IgD-negative memory B cell (primary cell): ENCODE results near the gene TBX6. TPM values are rescaled to one million over a fixed set of nuclear protein-coding genes. Genes with fewer than 3 reads are reported as not detected.

Source experiments
- H3K27ac Mint-ChIP-seq, 3 donors: one replicate each; pipeline ENCODE4 v1.8.0; 2020 to 2022; ENCODE audit warnings: mild to moderate bottlenecking in 3 of 3, mixed read lengths in 3 of 3, moderate library complexity in 1 of 3
- H3K27me3 Mint-ChIP-seq: one replicate; pipeline ENCODE4 v1.8.0; 2021; ENCODE audit warnings: mixed read lengths
- H3K36me3 Mint-ChIP-seq: one replicate; pipeline ENCODE4 v1.8.0; 2020; ENCODE audit warnings: mild to moderate bottlenecking, mixed read lengths
- H3K4me1 Mint-ChIP-seq, 3 donors: one replicate each; pipeline ENCODE4 v1.8.0; 2020 to 2022; ENCODE audit warnings: mixed read lengths in 3 of 3, mild to moderate bottlenecking in 1 of 3
- H3K4me3 Mint-ChIP-seq, 4 donors: one replicate each; pipeline ENCODE4 v1.8.0; 2020 to 2022; ENCODE audit warnings: mild to moderate bottlenecking in 4 of 4, mixed read lengths in 4 of 4, moderate library complexity in 3 of 4
- H3K9me3 Mint-ChIP-seq, 3 donors: one replicate each; pipeline ENCODE4 v1.8.0; 2020 to 2021; ENCODE audit warnings: mixed read lengths in 3 of 3, mild to moderate bottlenecking in 1 of 3
- polyA plus RNA-seq: library from polyadenylated mRNA; unstranded; fragments of 300-500 nt; fragmentation: Illumina TruSeq; gene quantifications from one replicate; pipeline ENCODE4 v1.2.3, GENCODE V29; 2021

Gene TBX6
- polyA plus RNA-seq, 1 donor from 2014 or later = not detected

DNA sequence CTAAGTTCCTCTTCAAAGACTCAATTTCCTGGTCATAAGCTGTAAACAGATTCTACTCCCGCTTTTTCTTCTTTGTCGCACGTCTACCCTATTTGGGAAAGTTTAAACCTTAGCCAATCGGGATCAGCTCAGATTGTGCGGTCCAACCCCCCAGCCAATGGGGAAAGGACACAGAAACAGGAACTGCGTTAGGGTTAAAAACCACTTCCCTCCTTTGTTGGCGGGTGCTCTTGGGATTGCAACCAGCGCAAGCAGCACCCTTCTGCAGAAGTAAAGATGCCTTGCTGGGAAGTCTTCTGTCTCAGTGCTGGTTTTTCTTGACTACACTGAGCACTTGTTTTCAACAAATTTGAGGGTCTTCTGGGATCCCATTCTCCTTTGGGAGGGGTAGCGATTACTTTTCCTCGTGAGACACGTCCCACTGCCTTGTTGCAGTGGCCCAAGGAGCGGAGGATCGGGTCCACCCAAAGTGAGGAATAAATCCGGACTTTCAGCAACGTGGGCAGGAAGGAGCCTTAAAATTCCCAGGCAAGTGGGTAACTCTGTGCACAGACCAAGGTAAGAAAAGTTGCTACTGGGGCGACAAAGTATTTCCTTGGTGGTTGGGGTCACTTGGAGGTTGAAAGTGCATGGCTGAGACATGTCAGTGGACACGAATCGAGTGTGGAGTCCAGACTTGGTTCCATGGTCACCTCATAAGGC lies 5.3 kb upstream of the TBX6 start:
- Mint-ChIP-seq H3K4me3 (peak overlapping the region; percentile 74 to 90 (median 84)), H3K36me3 (peaks cover 7% of the 10 kb centered on the region), H3K4me1 (peaks cover 13 to 18% (median 18%) of the 10 kb centered on the region in 3 donors), H3K27me3 (no peaks in the 10 kb centered on the region), H3K27ac (peak overlapping the region; percentile 95 to 98 (median 97)), H3K9me3 (peaks cover 2 to 15% (median 14%) of the 10 kb centered on the region in 3 donors)

DNA sequence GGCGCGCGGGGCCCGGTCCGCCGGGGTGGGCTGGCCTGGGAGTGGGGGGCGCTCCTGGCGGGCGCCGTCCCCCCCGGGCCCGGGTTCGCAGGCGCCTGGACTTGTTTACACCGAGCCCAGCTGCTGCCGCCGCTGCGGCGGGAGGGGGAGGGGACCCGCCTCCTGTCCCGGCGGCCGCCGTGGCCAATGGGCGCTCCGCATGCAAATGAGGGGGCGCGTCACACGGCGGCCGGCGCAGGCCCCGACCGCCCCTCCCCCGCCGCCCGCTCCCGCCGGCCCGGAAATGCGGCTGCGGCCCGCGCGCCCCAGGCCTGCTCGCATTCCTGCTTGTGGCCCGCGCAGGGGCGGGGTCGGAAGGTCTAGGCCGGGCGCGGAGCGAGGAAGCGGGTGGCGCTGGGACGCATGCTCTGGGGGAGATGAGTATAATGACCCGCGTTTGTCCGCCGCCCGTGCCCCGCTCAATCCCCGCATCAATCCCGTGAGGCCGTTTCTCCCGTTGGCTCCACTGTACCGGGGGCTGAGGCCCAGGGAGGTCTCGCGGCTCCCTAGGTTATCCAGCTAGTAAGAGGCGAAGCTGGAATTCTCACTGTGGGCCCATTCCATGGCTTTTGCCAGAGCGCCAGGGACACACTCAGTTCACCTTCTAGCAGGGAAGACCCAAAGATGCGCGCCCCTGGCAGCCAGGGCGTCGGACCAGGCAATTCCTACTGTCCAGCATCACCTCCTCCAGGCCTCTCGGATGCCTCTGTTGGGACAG lies 4.6 kb upstream of the TBX6 start, which contains the start of gene YPEL3:
YPEL3 (minus strand) TSS at position 109 of the 757 bp plus-strand sequence. CDS start 731 bp downstream, outside the sequence.
- no peaks in the 10 kb centered on the region for H3K27me3 Mint-ChIP-seq
- H3K27ac Mint-ChIP-seq = peak within 1 kb of the TSS; percentile 95 to 98 (median 97)
- H3K4me1 Mint-ChIP-seq = peaks cover 15 to 24% (median 19%) of the 10 kb centered on the region in 3 donors
- peaks cover 2 to 15% (median 14%) of the 10 kb centered on the region in 3 donors for H3K9me3 Mint-ChIP-seq
- H3K36me3 Mint-ChIP-seq = peaks cover 7% of the 10 kb centered on the region
- peak within 1 kb of the TSS; percentile 86 to 95 (median 90) for H3K4me3 Mint-ChIP-seq

DNA sequence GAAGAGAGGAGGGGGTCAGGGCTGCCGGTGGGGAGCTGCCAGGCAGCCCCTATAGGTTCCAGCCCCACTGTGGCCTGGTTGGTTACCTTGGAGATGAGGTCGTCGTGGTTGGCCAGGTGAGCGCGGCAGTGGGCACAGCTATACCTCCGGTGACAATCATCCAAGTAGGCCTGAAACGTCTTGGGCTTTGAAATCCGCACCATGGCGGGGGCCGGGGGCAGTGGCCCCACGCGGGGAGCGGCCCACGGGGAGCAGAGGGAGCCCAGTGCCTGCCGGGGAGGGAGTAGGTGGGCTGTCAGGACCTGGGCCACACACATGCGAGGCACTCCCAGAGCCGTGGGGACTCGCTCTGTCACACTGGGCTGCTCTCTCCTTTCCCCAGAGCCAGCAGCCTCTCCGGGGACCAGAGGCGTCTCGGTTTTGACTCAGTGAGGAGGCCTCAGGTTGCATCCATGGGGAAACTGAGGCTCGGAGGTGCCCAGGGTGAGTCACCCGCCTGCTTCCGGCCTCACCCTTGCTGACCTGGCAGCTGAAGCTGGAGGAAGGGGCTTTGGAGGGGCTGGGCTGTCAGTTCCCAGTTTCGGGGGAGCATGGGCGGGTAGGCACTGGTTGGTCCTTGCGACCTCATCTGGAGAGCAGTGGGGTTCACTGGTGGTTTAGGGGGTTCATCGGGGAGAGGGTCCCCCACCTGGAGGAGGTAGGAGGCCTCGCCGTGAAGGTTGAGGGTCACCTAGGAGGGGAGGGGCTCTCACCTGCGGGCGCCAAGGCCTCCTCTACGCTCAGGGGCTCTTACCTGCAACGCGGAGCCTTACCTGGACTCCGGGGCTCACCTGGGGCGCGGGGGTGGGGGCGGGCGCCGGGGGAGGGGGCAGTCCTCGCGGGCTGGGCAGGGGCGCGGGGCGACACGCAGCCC lies 3.7 kb upstream of the TBX6 start:
- Mint-ChIP-seq H3K4me1 (peaks cover 15 to 24% (median 21%) of the 10 kb centered on the region in 3 donors), H3K27me3 (no peaks in the 10 kb centered on the region), H3K4me3 (peak overlapping the region; percentile 85 to 95 (median 90)), H3K9me3 (peaks cover 2 to 15% (median 14%) of the 10 kb centered on the region in 3 donors), H3K27ac (peak overlapping the region; percentile 92 to 95 (median 94)), H3K36me3 (peaks cover 7% of the 10 kb centered on the region)

DNA sequence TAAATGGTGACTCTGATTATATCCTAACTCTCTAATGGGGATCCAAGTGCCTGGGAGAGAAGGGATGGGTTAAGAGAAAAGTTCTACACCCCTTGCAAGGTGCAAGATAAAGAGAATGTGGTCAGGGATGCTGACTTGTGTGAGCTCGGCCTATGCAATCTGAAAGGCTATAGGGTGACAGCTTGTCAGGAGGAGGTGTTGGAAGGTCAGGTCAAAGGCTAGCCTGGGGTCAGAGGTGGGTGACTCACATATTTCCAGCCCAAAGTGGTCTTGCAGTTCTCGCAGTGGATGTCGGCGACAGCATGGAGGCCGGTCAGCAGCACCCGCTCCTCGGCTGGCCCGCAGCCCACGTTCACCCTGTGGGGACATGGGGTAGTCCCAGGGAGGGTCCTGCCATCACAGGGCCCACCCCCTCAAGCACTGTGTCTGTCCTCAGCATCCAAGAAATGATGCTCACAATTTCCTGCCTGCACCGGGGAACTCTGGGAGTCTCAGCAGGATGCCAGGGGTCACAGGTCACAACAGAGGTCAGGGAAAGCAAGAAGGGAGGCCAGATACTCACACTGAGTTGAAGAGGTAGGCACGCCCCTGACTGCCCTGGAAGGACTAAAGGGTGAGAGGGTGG lies 2.9 kb upstream of the TBX6 start:
- Mint-ChIP-seq H3K4me1 (peaks cover 20 to 27% (median 24%) of the 10 kb centered on the region in 3 donors), H3K9me3 (peaks cover 2 to 15% (median 14%) of the 10 kb centered on the region in 3 donors), H3K36me3 (peaks cover 7% of the 10 kb centered on the region), H3K4me3 (peak overlapping the region; percentile 85 to 95 (median 90)), H3K27me3 (no peaks in the 10 kb centered on the region), H3K27ac (peak overlapping the region; percentile 82 to 94 (median 92))

DNA sequence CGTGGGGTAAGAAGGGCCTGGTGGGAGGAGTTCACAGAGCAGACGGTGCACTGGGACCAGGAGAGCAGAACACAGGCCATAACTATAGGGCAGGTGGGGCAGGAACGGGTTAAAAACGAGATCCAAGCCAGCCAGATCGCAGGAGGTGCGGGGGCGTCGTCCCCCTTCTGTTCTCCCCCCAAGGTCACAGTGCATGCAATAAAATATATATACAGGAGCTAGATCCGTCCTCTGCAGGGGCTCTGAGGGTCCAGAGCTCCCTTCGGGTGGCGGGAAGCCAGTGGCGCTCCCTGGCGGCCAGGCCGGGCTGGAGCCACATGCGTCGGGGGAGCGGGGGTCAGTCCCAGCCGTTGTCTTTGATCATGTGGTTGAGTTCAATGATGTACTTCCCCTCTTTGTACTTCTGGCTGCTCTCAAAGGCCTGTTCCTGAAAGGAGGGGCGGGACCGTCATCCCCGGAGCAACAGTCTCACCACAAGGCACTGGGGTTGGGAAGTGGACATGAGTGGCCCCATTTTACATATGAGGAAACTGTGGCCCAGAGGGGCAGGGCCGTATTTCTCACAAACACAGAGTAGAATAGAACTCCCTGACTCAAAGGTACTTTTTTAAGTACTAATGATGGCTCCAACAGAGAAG lies 768 bp upstream of the TBX6 start:
- Mint-ChIP-seq H3K27ac (peak overlapping the region; percentile 94 to 99 (median 95)), H3K4me3 (peak overlapping the region; percentile 90 to 96 (median 93)), H3K9me3 (peaks cover 2 to 8% (median 5%) of the 10 kb centered on the region in 3 donors), H3K27me3 (no peaks in the 10 kb centered on the region), H3K36me3 (peaks cover 7% of the 10 kb centered on the region), H3K4me1 (peaks cover 23 to 29% (median 24%) of the 10 kb centered on the region in 3 donors)

DNA sequence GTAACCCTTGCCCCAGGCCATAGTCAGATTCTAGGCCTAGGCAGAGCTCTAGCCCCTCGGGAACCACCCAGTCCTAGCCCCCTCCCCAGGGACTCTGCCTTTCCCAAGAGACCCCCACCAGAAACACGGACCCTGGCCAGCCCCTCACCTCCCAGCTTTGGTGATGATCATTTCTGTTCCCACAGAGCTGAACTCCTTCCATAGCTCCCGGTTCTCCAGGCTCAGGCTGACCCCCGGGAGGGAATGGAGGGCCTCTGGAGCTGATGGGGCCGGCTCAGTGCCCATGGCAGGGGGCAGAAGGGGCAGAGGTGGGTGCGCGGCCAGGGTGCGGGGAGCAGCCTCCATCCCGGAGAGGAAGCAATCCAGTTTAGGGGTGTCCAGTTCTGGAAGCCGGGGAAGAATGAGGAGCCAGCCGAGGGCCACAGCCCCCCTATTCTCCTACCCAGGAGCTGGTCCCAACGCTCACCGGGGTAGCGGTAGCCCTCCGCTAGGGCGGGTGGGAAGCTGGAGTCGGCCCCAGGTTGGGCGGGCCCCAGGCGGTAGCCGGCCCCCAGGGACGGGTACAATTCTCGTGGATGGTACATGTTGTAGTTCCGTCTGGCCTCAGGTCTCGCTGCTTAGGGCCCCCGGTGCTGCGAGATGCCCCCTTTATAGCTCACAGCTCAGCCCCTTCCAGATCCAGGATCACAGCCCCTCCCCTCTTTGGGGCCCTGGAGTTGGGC lies 953 bp downstream of the TBX6 start:
- peak overlapping the region; percentile 12 to 81 (median 55) for H3K27ac Mint-ChIP-seq
- peaks cover 17 to 39% (median 30%) of the 10 kb centered on the region in 3 donors for H3K4me1 Mint-ChIP-seq

DNA sequence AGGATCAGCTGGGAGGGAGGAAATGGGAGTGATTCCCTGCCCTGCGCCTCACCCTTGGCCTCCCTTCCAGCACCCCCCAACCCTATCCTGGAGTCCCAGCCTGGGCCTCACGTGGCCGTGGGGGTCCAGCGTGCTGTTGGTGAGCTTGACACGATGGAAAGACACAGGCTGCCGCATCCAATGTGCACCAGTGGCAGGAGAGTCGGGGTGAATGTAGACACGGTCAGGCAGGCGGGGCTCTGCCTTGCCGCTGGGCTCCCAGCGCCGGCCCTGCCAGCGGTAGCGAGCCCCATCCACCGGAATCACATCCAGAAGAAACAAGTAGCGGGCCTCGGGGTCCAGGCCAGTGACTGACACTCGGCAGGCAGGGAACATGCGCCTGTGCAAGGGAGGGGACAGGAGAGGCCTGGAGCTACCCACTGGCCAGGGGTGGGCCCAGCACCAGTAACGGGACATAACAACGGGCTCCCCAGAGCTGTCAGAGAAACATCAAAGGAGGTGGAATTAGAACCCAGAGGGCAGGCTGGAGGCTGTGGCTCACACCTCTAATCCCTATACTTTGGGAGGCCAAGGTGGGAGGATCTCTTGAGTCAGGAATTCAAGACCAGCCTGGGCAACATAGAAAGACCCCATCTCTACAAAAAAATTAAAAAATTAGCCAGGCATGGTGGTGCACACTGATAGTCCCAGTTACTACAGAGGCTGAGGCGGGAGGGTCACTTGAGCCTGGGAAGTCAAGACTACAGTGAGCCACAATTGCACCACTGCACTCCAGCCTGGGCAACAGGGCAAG lies 2.7 kb downstream of the TBX6 start:
- H3K27me3 Mint-ChIP-seq = no peaks in the 10 kb centered on the region
- no peaks in the 10 kb centered on the region for H3K9me3 Mint-ChIP-seq
- H3K36me3 Mint-ChIP-seq = no peaks in the 10 kb centered on the region
- H3K4me1 Mint-ChIP-seq = peaks cover 13 to 30% (median 23%) of the 10 kb centered on the region in 3 donors
- H3K4me3 Mint-ChIP-seq = peak overlapping the region in 3 of 4 donors; percentile 27 to 63 (median 49)
- H3K27ac Mint-ChIP-seq = peak overlapping the region; percentile 55 to 87 (median 58)

More for the DNA sequence above, 953 bp downstream of the TBX6 start:
- Mint-ChIP-seq H3K36me3 (peaks cover 2% of the 10 kb centered on the region), H3K9me3 (no peaks in the 10 kb centered on the region), H3K27me3 (no peaks in the 10 kb centered on the region), H3K4me3 (peak overlapping the region; percentile 41 to 72 (median 68))

DNA sequence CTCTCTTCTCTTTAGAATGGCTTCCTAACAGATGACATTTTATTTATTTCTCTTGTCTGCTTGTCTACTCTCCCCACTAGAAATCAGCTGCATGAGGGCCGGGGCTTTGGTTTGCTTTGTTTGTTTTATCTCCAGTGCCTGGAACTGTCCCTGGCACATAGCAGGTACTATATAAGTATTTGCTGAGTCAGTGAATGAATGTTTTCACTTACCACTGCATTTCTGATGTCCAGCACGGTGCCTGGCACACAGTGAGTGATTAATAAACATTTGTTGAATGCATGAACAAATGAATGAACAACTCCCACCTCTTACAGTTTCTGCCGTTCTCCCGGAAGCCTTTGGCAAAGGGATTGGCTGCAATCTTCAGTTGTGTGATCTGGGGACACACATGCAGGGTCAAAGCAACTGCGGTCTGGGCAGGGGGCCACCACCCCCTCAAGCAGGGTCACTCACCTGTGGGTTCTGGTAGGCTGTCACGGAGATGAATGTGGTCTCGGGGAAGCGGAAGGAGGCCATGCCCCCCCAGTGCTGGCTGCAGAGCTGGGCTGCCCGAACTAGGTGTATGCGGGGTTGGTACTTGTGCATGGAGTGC lies 3.4 kb downstream of the TBX6 start:
- no peaks in the 10 kb centered on the region for H3K9me3 Mint-ChIP-seq
- no peaks in the 10 kb centered on the region for H3K27me3 Mint-ChIP-seq
- H3K27ac Mint-ChIP-seq = peak overlapping the region in 2 of 3 donors; percentile 42 to 58
- H3K4me1 Mint-ChIP-seq = peaks cover 13 to 28% (median 23%) of the 10 kb centered on the region in 3 donors
- H3K36me3 Mint-ChIP-seq = no peaks in the 10 kb centered on the region
- peak overlapping the region in 2 of 4 donors; percentile 39 to 49 for H3K4me3 Mint-ChIP-seq

DNA sequence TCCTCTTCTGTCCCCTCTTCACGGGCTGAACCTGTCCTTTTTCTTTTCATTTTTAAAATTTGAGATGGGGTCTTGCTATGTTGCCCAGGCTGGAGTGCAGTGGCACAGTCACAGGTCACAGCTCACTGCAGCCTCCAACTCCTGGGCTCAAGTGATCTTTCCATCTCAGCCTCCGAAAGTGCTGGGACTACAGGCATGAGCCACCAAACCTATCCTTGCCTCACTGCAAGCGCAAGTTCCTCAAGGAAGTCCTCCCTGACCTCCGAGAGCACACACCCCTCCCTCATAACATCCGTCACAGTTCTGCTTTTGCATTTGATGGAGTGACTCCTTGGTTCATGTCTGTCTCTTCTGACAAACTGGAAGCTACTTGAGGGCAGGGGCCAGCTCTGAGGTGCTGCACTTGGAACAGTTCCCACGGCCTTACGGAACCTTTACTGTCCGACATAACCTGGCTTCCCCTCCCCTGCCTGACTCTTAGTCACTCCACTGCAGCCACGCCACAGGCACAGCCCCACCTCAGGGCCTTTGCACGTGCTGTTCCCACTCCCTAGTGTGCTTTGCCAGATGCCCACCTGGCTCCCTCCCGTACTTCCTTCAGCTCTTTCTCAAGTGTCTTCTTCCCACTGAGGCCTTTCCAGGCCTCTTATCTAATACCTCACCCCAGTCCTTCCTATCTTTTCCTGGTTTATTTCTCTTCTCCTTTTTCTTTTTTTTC lies 4.4 kb downstream of the TBX6 start:
- Mint-ChIP-seq H3K4me3 (peak overlapping the region in 1 of 4 donors; percentile 5), H3K9me3 (no peaks in the 10 kb centered on the region), H3K27me3 (no peaks in the 10 kb centered on the region), H3K27ac (peak overlapping the region; percentile 35 to 80 (median 68)), H3K36me3 (no peaks in the 10 kb centered on the region), H3K4me1 (peaks cover 6 to 23% (median 18%) of the 10 kb centered on the region in 3 donors)

DNA sequence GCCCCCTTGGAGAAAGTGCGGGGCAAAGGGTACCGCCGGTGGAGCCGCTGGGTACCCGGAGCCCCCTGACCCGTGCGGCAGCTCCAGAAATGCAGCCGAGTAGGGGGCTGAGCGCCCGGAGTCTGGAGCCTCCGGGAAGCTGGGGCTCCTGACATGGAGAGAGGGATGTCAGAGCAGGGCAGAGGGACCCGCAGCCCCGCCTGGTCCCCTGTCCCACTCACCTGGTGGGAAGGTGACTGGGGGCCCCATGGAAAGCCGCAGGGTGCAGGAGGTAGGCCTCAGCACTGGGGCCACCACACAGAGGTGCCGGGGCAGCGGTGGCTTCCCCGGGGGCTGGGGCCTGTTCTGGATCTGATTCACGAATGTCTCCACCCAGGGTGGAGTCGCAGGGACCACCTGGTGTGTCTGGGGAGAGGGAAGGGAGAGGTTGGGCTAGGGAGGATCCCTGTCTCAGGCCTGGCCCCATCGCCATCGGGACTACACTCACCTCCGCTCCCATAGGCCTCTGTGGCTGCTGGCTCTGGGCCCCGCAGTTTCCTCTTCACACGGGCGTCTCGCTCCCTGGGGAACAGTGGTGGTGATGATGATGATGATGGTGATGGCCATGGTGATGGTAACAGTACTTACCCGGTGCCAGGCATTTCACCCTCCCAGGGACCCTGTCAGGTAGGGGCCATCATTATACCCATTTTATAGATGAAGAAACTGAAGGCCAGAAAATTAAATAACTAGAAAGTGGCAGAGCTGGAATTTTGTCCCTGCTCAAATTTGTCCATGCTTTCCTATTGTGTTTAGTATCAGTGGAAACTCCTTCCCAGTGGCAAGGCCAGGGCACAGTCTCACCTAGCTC lies 5.2 kb downstream of the TBX6 start:
- Mint-ChIP-seq H3K27me3 (no peaks in the 10 kb centered on the region), H3K4me3 (peak overlapping the region in 3 of 4 donors; percentile 5 to 72 (median 17)), H3K36me3 (no peaks in the 10 kb centered on the region), H3K27ac (peak overlapping the region; percentile 35 to 68 (median 67)), H3K4me1 (peaks cover under 1 to 21% (median 16%) of the 10 kb centered on the region in 3 donors), H3K9me3 (no peaks in the 10 kb centered on the region)

DNA sequence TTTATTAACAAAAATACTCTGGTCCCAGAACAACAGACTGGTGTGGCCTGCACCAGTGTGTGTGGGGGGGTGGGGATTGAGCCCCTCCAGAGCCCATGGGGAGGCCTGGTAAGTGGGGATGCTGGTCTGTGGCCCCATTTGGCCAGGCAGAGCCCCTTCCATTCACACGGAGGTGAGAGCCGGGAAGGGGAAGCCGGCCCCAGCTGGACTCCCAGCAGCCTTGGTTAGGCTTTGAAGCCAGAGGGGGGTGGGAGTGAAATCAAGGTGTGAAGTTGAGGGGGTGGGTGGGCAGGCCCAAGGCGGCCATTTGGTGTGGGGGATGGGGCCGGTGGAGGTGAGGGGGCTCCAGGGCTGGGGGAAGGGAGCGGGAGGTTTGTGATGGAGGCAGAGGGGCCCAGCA lies 5.9 kb downstream of the TBX6 start:
- no peaks in the 10 kb centered on the region for H3K36me3 Mint-ChIP-seq
- H3K4me3 Mint-ChIP-seq = no peak overlapping the region
- no peaks in the 10 kb centered on the region for H3K9me3 Mint-ChIP-seq
- H3K27me3 Mint-ChIP-seq = no peaks in the 10 kb centered on the region
- peaks cover 0 to 21% (median 16%) of the 10 kb centered on the region in 3 donors for H3K4me1 Mint-ChIP-seq
- H3K27ac Mint-ChIP-seq = peak overlapping the region in 1 of 3 donors; percentile 35
